ENCODE results near the gene TMIGD2. TPM values are rescaled to one million over a fixed set of nuclear protein-coding genes. Genes with fewer than 3 reads are reported as not detected.
"Not testable (repeated sequence)": the region's sequence is repeated elsewhere in the genome, so short reads cannot be mapped to it uniquely, and the experiment has no call there.

The TMIGD2 gene
- total RNA-seq, 1 donor from 2014 or later, result 0.19 TPM

GRCh38 chr19:4246767-4247593 lies 55.2 kb downstream of the TMIGD2 start, which contains the start of gene YJU2:
Gene YJU2, plus strand, starts transcription at chr19:4247080. Its CDS starts 67 bp downstream, at chr19:4247147.
- no peaks in the 10 kb centered on the region for H3K36me3 ChIP-seq
- peak within 1 kb of the TSS; percentile 98 for H3K27ac Mint-ChIP-seq
- no peaks in the 10 kb centered on the region for H4K20me1 ChIP-seq (ENCODE audit: low read depth)
- TF ChIP-seq EZH2phosphoT487 (IDR thresholded peaks at IDR 0.05) (no peak), CTCF (IDR thresholded peaks at IDR 0.05) (peak; percentile 74)
- peaks cover 5% of the 10 kb centered on the region for H3K27me3 Mint-ChIP-seq (ENCODE audit: insufficient read depth, low read depth)
- H3K4me1 ChIP-seq, result no peaks in the 10 kb centered on the region
- H3K9me3 Mint-ChIP-seq, result peaks cover 4% of the 10 kb centered on the region
- H2AFZ ChIP-seq (replicated peaks), result peak within 1 kb of the TSS; percentile 91
- H3K9ac ChIP-seq, result peak within 1 kb of the TSS; percentile 81
- H3K4me1 Mint-ChIP-seq, result peaks cover 7% of the 10 kb centered on the region
- peak within 1 kb of the TSS; percentile 77 for H3K4me2 ChIP-seq
- DNase-seq (ENCODE audit: low spot score), result peak; percentile 100
- no peaks in the 10 kb centered on the region for H3K27me3 ChIP-seq
- H3K79me2 ChIP-seq (ENCODE audit: low read depth), result peaks cover 10% of the 10 kb centered on the region
- H3K36me3 Mint-ChIP-seq, result peaks cover 19% of the 10 kb centered on the region
- H3K9me3 ChIP-seq (ENCODE audit: low read depth), result no peaks in the 10 kb centered on the region
- H3K27ac ChIP-seq, result peak within 1 kb of the TSS; percentile 95
- peak within 1 kb of the TSS; percentile 77 for H3K4me3 ChIP-seq
- H3F3A ChIP-seq (ENCODE audit: low read depth), result peaks cover 22% of the 10 kb centered on the region
- peak within 1 kb of the TSS; percentile 99 for H3K4me3 Mint-ChIP-seq

- H3K9ac ChIP-seq; H3K9me3 Mint-ChIP-seq; H4K20me1 ChIP-seq (ENCODE audit: low read depth); DNase-seq (ENCODE audit: low spot score); H3K27ac ChIP-seq; H3K27ac Mint-ChIP-seq; H3K4me1 Mint-ChIP-seq; H3K36me3 ChIP-seq; H3K9me3 ChIP-seq (ENCODE audit: low read depth); H3K4me1 ChIP-seq; H3K27me3 ChIP-seq; H3K27me3 Mint-ChIP-seq (ENCODE audit: insufficient read depth, low read depth): not testable (repeated sequence)
- peak overlapping the region; percentile 91 for H2AFZ ChIP-seq (replicated peaks)
- peaks cover 10% of the 10 kb centered on the region for H3K79me2 ChIP-seq (ENCODE audit: low read depth)
- H3K4me3 ChIP-seq, result peak overlapping the region; percentile 77
- peaks cover 22% of the 10 kb centered on the region for H3F3A ChIP-seq (ENCODE audit: low read depth)
- Mint-ChIP-seq H3K36me3 (peaks cover 14% of the 10 kb centered on the region), H3K4me3 (peak overlapping the region; percentile 21)
- peak overlapping the region; percentile 77 for H3K4me2 ChIP-seq
These were observed 56.3 kb downstream of the TMIGD2 start for GRCh38 chr19:4245938-4246337.

Other genes with a start within 250 kb of the TMIGD2 start
- gene ZBTB7A, start 235.5 kb downstream of the TMIGD2 start, total RNA-seq (ENCODE audit: low replicate concordance), result 4.0 and 10.0 TPM in 2 replicates
- 69.7 and 176 TPM in 2 replicates for gene MAP2K2, start 178.3 kb downstream of the TMIGD2 start, total RNA-seq (ENCODE audit: low replicate concordance)
- gene CREB3L3, start 148.8 kb downstream of the TMIGD2 start, total RNA-seq (ENCODE audit: low replicate concordance), result 0.06 TPM in 1 of 2 replicates, not detected in the other
- 20.1 and 27.6 TPM in 2 replicates for gene SIRT6, start 119.8 kb downstream of the TMIGD2 start, total RNA-seq (ENCODE audit: low replicate concordance)
- 0.15 and 2.3 TPM in 2 replicates for gene ANKRD24, start 119.7 kb downstream of the TMIGD2 start, total RNA-seq (ENCODE audit: low replicate concordance)
- gene EBI3, start 72.9 kb downstream of the TMIGD2 start, total RNA-seq (ENCODE audit: low replicate concordance), result not detected in 2 replicates
- gene YJU2, start 55.3 kb downstream of the TMIGD2 start, total RNA-seq (ENCODE audit: low replicate concordance), result 8.7 and 17.5 TPM in 2 replicates
- gene SHD, start 23.1 kb downstream of the TMIGD2 start, total RNA-seq (ENCODE audit: low replicate concordance), result 0.34 TPM in 1 of 2 replicates, not detected in the other
- gene FSD1, start 2.2 kb upstream of the TMIGD2 start, total RNA-seq (ENCODE audit: low replicate concordance), result 48.3 and 104 TPM in 2 replicates
- gene STAP2, start 36.4 kb upstream of the TMIGD2 start, total RNA-seq (ENCODE audit: low replicate concordance), result 5.7 and 6.8 TPM in 2 replicates
- 10.6 and 30.4 TPM in 2 replicates for gene MPND, start 41.2 kb upstream of the TMIGD2 start, total RNA-seq (ENCODE audit: low replicate concordance)
- 25.3 and 87.0 TPM in 2 replicates for gene SH3GL1, start 98.2 kb upstream of the TMIGD2 start, total RNA-seq (ENCODE audit: low replicate concordance)
- 37.5 and 82.1 TPM in 2 replicates for gene CHAF1A, start 100.3 kb upstream of the TMIGD2 start, total RNA-seq (ENCODE audit: low replicate concordance)
- 24.9 and 42.7 TPM in 2 replicates for gene UBXN6, start 155.4 kb upstream of the TMIGD2 start, total RNA-seq (ENCODE audit: low replicate concordance)
- 36.0 and 166 TPM in 2 replicates for gene HDGFL2, start 169.9 kb upstream of the TMIGD2 start, total RNA-seq (ENCODE audit: low replicate concordance)
- gene PLIN4, start 216.1 kb upstream of the TMIGD2 start, total RNA-seq (ENCODE audit: low replicate concordance), result 0.15 TPM in 1 of 2 replicates, not detected in the other
- gene PLIN5, start 232.8 kb upstream of the TMIGD2 start, total RNA-seq (ENCODE audit: low replicate concordance), result 1.2 and 5.1 TPM in 2 replicates
- gene LRG1, start 237.6 kb upstream of the TMIGD2 start, total RNA-seq (ENCODE audit: low replicate concordance), result 0.19 TPM in 1 of 2 replicates, not detected in the other

All from neural progenitor cell (in vitro differentiated cells).